Keratinocyte (primary cell): ENCODE results near the gene PCCA. TPM values are rescaled to one million over a fixed set of nuclear protein-coding genes. Genes with fewer than 3 reads are reported as not detected.

Experiments used
- DNase-seq: peaks from one replicate; pipeline ENCODE4 v3.0.0-alpha.2; 2011; ENCODE audit warnings: low read depth, missing footprints, low spot score
- FAIRE-seq: peaks from 2 replicates; lab custom pipeline; 2011; peaks lifted over from hg19 to GRCh38; lab: Jason Lieb, UNC
- H2AFZ ChIP-seq: 2 replicates; pipeline ENCODE4 v1.6.0; 2012; ENCODE audit warnings: low read length, control low read depth, inconsistent platforms; ENCODE audit not compliant: control insufficient read depth
- H3K27ac ChIP-seq: 2 replicates; pipeline ENCODE4 v1.5.1; 2011; ENCODE audit warnings: low read length; ENCODE audit not compliant: control insufficient read depth, insufficient read depth
- H3K27me3 ChIP-seq: 3 replicates; pipeline ENCODE4 v1.6.0; 2011; ENCODE audit warnings: low read length; ENCODE audit not compliant: control insufficient read depth, insufficient read depth; ENCODE audit errors: extremely low read depth
- H3K36me3 ChIP-seq, 2 experiments: 2 replicates in 1 of 2; 3 replicates in 1 of 2; pipeline ENCODE4 v1.5.1; 2011; ENCODE audit warnings: low read length in 2 of 2, mild to moderate bottlenecking in 1 of 2; ENCODE audit not compliant: control insufficient read depth in 2 of 2, insufficient read depth in 2 of 2; ENCODE audit errors: extremely low read depth in 1 of 2
- H3K4me1 ChIP-seq: 3 replicates; pipeline ENCODE4 v1.5.1; 2011; ENCODE audit warnings: low read length; ENCODE audit not compliant: control insufficient read depth, insufficient read depth; ENCODE audit errors: extremely low read depth
- H3K4me2 ChIP-seq: 3 replicates; pipeline ENCODE4 v1.6.0; 2011; ENCODE audit warnings: low read depth, low read length; ENCODE audit not compliant: control insufficient read depth, insufficient read depth; ENCODE audit errors: extremely low read depth
- H3K4me3 ChIP-seq, 3 experiments: fragments of 200-600 bp in 1 of 3; sonication (generic) in 1 of 3; 2 replicates in 2 of 3; 3 replicates in 1 of 3; pipeline ENCODE4 v1.5.1; 2011 to 2016; ENCODE audit warnings: low read length in 3 of 3, mild to moderate bottlenecking in 3 of 3, control low read depth in 2 of 3, inconsistent platforms in 1 of 3, low read depth in 1 of 3, mixed read lengths in 1 of 3, mixed run types in 1 of 3, moderate library complexity in 1 of 3; ENCODE audit not compliant: control insufficient read depth in 2 of 3, insufficient read depth in 2 of 3; ENCODE audit errors: extremely low read depth in 1 of 3
- H3K79me2 ChIP-seq: 2 replicates; pipeline ENCODE4 v1.6.0; 2012; ENCODE audit warnings: low read length; ENCODE audit not compliant: control insufficient read depth, insufficient read depth
- H3K9ac ChIP-seq: 3 replicates; pipeline ENCODE4 v1.6.0; 2011; ENCODE audit warnings: low read length; ENCODE audit not compliant: control insufficient read depth, insufficient read depth; ENCODE audit errors: extremely low read depth
- H3K9me1 ChIP-seq: 3 replicates; pipeline ENCODE4 v1.6.0; 2011; ENCODE audit warnings: low read length; ENCODE audit not compliant: control insufficient read depth, insufficient read depth; ENCODE audit errors: extremely low read depth
- H3K9me3 ChIP-seq: 2 replicates; pipeline ENCODE4 v1.5.1; 2012; ENCODE audit warnings: low read depth, low read length; ENCODE audit not compliant: control insufficient read depth
- H4K20me1 ChIP-seq: 3 replicates; pipeline ENCODE4 v1.6.0; 2011; ENCODE audit warnings: low read length; ENCODE audit not compliant: control insufficient read depth, insufficient read depth; ENCODE audit errors: extremely low read depth
- CTCF ChIP-seq, 3 experiments: IDR thresholded peaks in 1 of 3; conservative IDR thresholded peaks in 1 of 3; optimal IDR thresholded peaks in 1 of 3; 2 replicates in 2 of 3; 3 replicates in 1 of 3; pipeline versions ENCODE3 to v1.5.1; 2011; ENCODE audit warnings: low read length in 3 of 3, mild to moderate bottlenecking in 3 of 3, moderate library complexity in 2 of 3, control low read depth in 1 of 3, inconsistent platforms in 1 of 3; ENCODE audit not compliant: insufficient read depth in 2 of 3; ENCODE audit errors: extremely low read depth in 1 of 3
- EZH2 ChIP-seq: IDR thresholded peaks from one replicate; pipeline ENCODE4 v1.6.1; 2012; ENCODE audit warnings: inconsistent platforms, mild to moderate bottlenecking, low read length, moderate library complexity
- dilution Hi-C: fragments of 300-500 bp; cut with MboI; formaldehyde crosslinking; loops from one replicate; pipeline ENCODE4 v1.7.0; 2020; ENCODE audit warnings: low sequenced_read_pairs; ENCODE audit not compliant: extremely low pct_ligation_motif_present
- polyA plus RNA-seq, 5 experiments: library from polyadenylated mRNA; depleted of rRNA in 3 of 5; stranded (reverse) in 3 of 5; stranded (forward) in 1 of 5; unstranded in 1 of 5; fragments of >200 nt; gene quantifications; 1 replicate in 1 of 5; 2 replicates in 3 of 5; 3 replicates in 1 of 5; pipeline versions ENCODE4 v1.2.1 to v1.2.3, GENCODE V29; 2011 to 2012; ENCODE audit warnings: missing spikeins in 2 of 5, low read depth in 1 of 5, low replicate concordance in 1 of 5

PCCA gene
- polyA plus RNA-seq, 1 donor (not counting 4 experiments of a cell fraction or from before 2014, with no cell fraction given): 8.1 TPM

- no peak overlapping the region for H3K4me3 ChIP-seq
- H3K9me3 ChIP-seq: no peaks in the 10 kb centered on the region
- H3K79me2 ChIP-seq: no peaks in the 10 kb centered on the region
- DNase-seq (no peak), FAIRE-seq (no peak)
- TF ChIP-seq CTCF (optimal IDR thresholded peaks at IDR 0.05 in 1 of 3, IDR thresholded peaks at IDR 0.05 in 1 of 3, conservative IDR thresholded peaks at IDR 0.05 in 1 of 3; ENCODE audit: extremely low read depth in 1 of 3, insufficient read depth in 2 of 3, low read length in 3 of 3) (no peak), EZH2 (no peak)
- no peak overlapping the region for H3K9ac ChIP-seq
- H3K4me2 ChIP-seq: no peak overlapping the region
- H3K27ac ChIP-seq: no peak overlapping the region
- H3K27me3 ChIP-seq: no peaks in the 10 kb centered on the region
- H4K20me1 ChIP-seq: no peaks in the 10 kb centered on the region
- no peaks in the 10 kb centered on the region for H3K4me1 ChIP-seq
- no peaks in the 10 kb centered on the region for H3K36me3 ChIP-seq
- H3K9me1 ChIP-seq: no peaks in the 10 kb centered on the region
- dilution Hi-C loops: no loop called here
- no peak overlapping the region for H2AFZ ChIP-seq
Measured at GRCh38 chr13:100349594-100349993, 260.7 kb downstream of the PCCA start.

- H4K20me1 ChIP-seq: no peaks in the 10 kb centered on the region
- no peaks in the 10 kb centered on the region for H3K79me2 ChIP-seq
- no peak for TF ChIP-seq EZH2
- TF ChIP-seq CTCF (optimal IDR thresholded peaks at IDR 0.05 in 1 of 3, IDR thresholded peaks at IDR 0.05 in 1 of 3, conservative IDR thresholded peaks at IDR 0.05 in 1 of 3; ENCODE audit: extremely low read depth in 1 of 3, insufficient read depth in 2 of 3, low read length in 3 of 3): no peak
- H2AFZ ChIP-seq: no peak overlapping the region
- no peaks in the 10 kb centered on the region for H3K9me1 ChIP-seq
- H3K36me3 ChIP-seq: no peaks in the 10 kb centered on the region
- no peaks in the 10 kb centered on the region for H3K27me3 ChIP-seq
- DNase-seq (no peak), FAIRE-seq (no peak)
- H3K4me3 ChIP-seq: no peak overlapping the region
- H3K4me1 ChIP-seq: no peaks in the 10 kb centered on the region
- dilution Hi-C loops: no loop called here
- no peak overlapping the region for H3K9ac ChIP-seq
- H3K27ac ChIP-seq: no peak overlapping the region
- no peaks in the 10 kb centered on the region for H3K9me3 ChIP-seq
- H3K4me2 ChIP-seq: no peak overlapping the region
Measured at GRCh38 chr13:100350601-100351000, 261.7 kb downstream of the PCCA start.
